DMS 273 treated with DMSO at 0.1 percent for 48 hours (cell line): ENCODE data around the gene ZNF3.

ENCODE experiments used
- DNase-seq: peaks from one replicate; lab custom pipeline; 2025; lab: John Stamatoyannopoulos, UW

The ZNF3 gene

DNA sequence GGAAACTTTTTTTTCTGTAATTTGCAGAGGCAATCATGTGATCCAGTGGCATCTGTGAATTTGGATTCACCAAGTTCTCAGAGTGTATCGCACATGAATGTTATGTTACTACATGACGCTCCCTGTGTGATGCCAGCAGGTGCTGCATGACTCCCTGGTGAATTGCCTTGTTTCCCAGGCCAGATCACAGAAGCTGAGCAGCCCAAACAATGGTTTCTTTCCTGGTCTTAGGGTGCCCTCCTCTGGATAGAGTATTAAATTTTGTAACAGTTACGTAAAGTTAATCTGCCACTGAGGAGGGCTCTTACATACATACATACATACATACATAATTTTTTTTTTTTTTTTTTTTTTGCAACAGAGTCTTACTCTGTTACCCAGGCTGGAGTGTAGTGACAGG is 28.3 kb downstream of the ZNF3 start:
- DNase-seq = peak; percentile 57

GRCh38 chr7:100051611-100052010 is 29.9 kb downstream of the ZNF3 start:
- no peak for DNase-seq

DNA sequence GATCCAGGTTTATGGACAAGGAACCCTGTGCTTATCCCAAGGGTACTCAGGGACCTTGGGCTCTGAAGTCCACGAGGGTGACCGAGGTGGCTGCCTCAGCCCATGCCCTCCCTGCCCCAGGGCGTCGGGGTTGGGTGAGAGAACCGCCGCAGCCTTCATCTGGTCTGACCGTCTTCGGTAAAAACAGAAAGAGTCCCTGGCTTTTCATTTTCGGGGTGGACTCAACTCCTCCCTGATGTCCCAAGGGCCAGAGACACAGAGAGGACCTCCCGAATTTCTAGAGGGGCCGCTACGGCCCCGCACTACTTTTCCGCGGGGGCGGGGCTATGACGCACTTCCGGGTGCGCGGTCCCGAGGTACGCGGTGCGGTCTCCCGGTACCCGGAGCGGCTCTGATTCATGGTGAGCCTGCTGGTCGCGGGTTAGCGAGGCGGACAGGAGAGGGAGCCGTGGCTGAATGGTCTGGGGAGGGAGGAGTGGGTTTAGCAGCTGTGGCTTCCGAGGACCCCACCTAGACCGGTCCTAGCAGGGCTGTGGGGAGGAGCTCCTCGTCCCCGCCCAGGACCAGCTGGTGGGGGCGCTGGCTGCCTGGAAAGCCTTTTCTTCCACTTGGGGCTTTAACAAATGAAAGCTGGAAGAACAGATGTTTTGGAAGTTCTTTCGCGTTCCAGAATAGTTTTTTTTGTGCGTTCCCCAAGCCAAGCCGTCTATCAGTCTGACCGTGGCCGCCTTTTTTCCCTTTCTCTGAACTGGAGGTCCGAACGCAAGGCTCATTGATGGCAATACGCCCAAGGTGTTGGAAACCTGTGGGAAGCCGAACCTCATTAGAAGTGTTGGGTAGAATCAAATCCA is 31.9 kb downstream of the ZNF3 start, which contains the start of gene ZSCAN21:
Gene ZSCAN21, plus strand, starts transcription at position 334 of the 851 bp plus-strand sequence. CDS start 7,233 bp downstream, outside the sequence.
- DNase-seq = peak; percentile 81

GRCh38 chr7:100048680-100049079 is 32.8 kb downstream of the ZNF3 start:
- no peak for DNase-seq

DNA sequence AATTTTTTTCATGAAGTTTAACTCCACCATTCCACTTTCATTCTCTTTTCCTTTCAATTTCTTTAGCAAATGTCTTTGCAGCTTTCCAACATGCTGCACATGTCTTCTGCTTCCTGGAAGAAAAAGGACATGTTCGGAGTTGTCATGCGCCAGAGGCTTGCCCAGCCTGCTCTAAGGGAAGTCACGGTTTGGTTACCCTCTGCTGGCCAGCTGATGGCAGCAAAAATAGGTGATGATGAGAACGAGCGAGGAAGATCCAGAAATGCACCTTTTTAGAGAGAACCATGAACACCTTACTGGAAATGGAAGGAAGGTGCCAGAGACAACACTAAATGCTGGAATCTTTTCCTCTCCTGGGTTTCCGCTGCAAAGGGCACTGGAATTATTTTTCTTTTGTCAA is 36.8 kb downstream of the ZNF3 start:
- no peak for DNase-seq

DNA sequence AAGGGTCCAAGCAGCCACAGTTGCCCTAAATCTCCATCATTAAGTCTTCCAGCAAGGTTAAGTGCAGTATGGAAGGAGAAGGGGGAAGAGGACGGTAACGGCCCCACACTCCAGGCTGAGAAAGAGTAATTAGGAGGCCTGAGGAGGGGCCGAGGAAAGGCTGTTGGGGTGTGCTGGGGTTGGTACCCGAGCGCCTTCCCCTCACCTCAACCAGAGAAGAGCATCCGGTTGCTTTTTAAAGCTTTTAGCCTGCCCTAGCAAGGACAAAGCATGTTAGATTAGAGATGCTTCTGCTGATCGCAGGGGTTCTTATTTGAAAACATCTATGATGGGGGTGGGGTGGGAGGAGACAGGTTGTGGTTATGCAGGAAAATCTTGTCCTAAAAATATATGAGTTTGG is 40.9 kb downstream of the ZNF3 start:
- no peak for DNase-seq

DNA sequence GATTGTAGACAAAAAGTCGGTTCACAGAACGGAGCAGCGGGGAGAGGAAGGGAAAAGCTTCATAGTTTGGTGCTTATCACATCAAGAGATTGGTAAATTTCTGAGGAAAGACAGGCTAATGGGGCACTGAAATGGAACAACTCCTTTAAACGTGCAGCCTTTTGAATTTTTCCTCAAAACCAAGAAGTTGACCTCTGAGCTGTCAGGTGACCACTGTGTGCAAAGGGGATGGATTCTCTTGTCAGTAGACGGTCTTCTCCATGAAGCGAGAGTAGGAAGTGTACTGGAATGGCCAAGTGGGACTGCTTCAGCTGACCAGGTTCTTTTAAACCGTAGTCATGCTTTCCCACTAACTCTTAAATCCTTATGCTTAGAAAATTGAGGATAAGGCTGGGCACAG is 43.2 kb downstream of the ZNF3 start:
- no peak for DNase-seq

DNA sequence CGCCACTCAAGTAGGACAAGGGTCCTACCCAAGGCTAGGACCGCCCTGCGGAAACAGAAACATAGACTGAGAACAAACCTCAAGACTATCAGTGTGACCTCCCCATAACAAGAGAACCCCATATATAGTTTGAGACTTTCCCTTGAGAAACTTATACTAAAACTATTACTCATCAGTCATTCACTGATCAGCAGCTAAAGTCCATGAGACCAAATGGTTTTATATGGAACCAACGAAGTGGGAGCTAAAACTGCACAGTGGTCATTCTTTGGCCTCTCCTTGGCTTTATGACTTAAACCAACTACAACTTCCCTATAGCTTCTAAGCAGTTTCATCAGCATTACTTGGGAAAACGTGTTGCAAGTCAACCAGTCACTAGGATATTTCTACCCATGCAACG is 45.6 kb downstream of the ZNF3 start:
- DNase-seq = no peak

- DNase-seq = no peak
Observed at GRCh38 chr7:100034871-100035510, 46.5 kb downstream of the ZNF3 start.

DNA sequence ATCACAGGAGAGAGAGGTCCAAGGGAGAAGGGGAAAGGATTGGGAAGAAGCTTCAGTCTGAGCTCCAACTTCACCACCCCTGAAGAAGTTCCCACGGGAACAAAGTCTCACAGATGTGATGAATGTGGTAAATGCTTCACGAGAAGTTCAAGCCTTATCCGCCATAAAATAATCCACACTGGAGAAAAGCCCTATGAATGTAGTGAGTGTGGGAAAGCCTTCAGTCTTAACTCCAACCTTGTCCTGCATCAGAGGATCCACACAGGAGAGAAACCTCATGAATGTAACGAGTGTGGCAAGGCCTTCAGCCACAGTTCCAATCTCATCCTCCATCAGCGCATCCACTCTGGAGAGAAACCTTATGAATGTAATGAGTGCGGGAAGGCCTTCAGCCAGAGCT is 48.0 kb downstream of the ZNF3 start:
- DNase-seq = no peak

GRCh38 chr7:100029596-100029995 is 51.9 kb downstream of the ZNF3 start:
- no peak for DNase-seq

- DNase-seq = no peak
Observed at GRCh38 chr7:100027197-100027596, 54.3 kb downstream of the ZNF3 start.

- no peak for DNase-seq
Observed at GRCh38 chr7:100024020-100024619, 57.4 kb downstream of the ZNF3 start.

DNA sequence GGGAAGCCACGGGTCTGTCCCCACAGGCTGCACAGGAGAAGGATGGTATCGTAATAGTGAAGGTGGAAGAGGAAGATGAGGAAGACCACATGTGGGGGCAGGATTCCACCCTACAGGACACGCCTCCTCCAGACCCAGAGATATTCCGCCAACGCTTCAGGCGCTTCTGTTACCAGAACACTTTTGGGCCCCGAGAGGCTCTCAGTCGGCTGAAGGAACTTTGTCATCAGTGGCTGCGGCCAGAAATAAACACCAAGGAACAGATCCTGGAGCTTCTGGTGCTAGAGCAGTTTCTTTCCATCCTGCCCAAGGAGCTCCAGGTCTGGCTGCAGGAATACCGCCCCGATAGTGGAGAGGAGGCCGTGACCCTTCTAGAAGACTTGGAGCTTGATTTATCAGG is 58.0 kb downstream of the ZNF3 start:
- DNase-seq = no peak

DNA sequence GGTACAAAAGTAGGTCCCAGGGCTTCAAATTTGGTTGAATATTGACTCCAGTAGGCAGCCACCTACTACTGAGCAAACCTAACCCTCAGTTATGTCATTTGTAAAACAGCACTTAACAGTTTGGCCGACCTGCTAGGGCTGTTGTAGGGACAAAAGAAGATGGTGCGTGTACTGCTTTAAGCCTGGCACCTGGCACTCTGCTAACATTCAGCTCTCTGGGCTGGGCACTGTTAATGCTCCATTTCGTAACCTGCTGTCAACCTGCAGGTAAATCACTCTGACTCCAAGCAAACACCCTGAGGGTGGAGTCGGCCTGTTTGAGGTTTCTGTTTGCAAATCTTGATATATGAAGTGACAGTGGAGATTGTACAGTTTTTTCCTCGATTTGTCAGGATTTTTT is 58.9 kb downstream of the ZNF3 start:
- DNase-seq = no peak

- no peak for DNase-seq
Observed at GRCh38 chr7:100021297-100021696, 60.2 kb downstream of the ZNF3 start.
